HG02623 (cell line): Measurements from ENCODE around the gene C16orf92.
"Not testable (repeated sequence)": the region's sequence is repeated elsewhere in the genome, so short reads cannot be mapped to it uniquely, and the experiment has no call there.

Experiments
- ATAC-seq: cut with Tn5 transposase; IDR thresholded peaks from one replicate; pipeline ENCODE4 v1.9.1; 2021; ENCODE audit warnings: moderate library complexity; ENCODE audit not compliant: unreplicated experiment

Gene C16orf92

DNA sequence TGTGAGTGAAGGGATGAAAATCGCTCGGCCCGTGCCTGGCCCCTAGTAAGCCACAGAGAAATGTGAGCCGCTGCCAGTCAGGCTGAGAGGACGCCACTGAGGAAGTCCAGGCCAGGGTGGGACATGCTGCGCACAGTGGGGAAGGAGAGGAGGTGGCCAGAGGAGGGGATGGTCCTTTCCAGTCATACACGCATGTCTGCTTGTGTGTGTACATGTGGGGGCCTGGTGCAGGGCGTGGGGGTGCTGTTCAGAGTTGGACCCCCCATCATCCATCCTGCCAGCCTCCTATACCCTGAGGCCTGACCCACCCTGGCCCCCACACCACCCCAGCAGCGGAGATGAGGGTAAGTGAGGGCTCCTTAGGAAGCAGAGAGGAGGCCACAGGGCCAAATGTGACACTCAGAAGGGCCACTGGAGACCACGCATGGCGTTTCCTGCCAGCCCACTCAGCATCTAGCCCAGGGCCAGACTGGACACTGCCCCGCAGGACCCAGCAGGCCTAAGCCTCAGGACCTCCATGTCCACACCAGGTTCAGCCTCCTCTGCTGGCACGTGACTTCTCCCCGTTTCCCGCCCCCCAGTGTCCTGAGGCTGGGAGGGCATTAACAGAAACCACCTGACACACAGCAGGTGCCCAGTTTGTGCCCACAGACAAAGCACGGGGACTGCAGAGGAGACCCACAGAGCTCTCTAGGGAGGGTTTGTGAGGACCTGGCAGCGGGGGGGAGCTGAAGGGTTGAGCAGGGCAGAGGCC is 19.2 kb upstream of the C16orf92 start:
- no peak for ATAC-seq

DNA sequence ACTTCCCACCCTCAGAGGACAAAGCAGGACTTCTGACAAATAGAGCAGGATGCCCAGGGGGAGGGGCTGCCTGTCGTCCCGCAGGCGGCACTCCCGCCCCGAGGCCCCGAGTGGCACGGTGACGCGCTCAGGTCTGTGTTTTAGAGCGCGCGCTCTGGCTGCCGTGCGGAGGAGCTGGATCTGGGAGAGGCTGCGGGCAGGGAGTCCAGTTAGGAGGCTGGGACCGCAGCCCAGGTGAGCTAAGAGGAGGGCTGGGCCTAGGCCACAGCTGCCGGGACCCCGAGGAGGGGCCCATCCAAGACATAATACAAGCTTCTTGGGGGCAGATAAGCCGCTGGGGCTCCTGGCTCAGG is 18.6 kb upstream of the C16orf92 start:
- ATAC-seq: no peak

DNA sequence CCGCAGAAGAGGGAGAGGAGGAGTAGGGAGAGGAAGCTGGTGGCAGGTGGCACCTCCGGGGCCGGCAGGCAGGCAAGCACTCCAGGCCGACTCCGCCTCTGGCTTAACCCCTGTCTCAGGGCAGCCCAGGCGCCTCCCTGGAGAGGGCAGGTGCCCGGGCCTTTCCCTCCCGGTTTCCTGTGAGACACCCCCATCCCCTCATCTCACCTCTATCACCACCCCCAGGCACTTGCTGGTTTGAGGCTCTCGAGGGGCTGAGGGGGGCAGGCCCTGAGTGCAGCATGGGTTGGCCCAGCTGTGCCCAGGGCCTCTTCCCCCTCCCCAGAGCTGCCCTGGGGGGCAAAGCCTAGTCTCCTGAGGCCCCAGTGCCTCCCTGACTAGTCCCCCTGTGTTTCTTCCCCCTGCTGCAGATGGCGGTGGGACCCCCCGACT is 18.2 kb upstream of the C16orf92 start:
- no peak for ATAC-seq

DNA sequence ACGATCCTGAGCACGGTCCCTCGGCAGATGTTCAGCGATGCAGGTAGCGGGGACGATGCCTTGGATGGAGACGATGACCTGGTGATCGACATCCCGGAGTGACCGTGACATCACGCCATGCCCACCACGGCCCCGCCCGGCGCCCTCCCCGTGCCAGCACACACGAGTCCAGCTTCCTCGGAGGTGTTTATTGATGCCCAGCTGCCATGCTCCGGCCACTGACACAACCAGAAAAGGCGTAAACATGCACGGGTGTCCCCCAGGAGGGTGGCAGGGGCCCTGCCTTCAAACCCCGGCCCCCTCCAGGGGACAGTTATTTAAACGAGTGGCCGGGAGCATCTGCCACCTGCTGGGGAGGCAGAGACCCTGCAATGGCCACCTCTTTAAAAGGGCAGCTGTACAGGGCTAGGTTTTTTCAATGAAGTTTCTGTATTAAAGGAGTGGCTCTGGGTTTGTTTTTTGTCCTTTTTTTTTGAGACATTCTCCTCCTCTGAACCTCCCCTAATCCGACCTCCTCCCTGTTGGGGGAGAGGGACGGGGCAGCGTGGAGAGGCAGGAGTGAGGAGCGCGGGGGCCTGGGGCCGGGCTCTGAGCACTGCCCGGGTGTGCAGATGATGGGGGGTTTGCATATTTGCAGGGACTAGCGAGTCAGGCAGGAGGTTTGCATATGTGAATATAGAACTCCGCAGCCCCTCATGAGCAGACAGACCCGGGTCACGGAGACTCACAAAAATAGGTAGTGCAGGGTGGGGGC is 17.5 kb upstream of the C16orf92 start:
- no peak for ATAC-seq

DNA sequence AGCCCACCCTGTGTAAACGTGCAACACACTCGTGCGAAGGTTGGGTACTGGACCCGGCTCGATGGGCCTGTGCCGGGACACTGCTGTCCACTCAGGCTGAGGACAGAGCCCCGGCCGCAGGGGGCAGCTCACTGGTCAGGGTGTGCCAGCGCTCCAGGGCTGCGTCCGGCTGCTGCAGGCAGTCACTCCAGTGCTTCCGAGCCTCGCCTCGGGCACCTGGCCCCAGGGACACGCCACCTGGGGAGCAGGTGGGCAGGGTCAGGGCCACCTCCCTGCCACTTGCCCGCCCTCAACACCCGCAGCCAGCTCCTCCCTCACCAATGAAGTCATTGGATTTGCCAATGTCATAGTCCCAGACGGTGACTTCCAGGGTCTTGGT is 16.9 kb upstream of the C16orf92 start:
- no peak for ATAC-seq

DNA sequence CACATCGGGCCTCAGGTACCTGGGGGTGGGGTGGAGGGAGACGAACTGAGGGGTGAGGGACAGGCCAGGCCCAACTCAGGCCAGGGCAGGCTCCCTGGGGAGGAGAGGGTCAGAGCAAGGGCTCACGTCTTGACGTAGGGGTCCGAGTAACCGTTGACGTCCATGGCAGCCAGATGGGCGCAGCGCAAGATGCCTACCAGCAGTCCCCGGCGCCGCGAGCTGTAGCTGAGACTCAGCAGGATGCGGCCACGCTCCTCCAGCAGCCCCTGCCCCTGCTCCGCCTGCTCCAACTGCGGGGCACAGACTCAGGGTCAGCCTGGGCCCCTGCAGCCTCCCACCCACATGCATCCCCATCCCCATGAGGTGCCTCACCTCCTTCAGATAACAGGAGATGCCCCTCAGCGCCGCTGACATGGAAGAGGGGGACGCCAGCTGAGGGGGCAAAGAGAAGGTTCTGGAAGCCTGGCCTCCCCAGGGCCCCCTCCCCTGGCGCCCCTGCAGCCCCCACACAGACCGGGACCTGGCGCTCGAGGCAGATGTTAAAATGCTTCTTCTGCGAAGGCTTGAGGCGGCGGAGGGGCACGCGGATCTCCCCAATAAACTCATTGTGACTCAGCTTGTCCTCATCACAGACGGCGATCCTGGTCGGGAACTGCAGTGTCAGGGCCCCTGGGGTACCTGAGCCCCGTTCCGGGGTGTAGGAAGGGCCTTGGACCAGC is 16.2 kb upstream of the C16orf92 start:
- ATAC-seq: no peak

DNA sequence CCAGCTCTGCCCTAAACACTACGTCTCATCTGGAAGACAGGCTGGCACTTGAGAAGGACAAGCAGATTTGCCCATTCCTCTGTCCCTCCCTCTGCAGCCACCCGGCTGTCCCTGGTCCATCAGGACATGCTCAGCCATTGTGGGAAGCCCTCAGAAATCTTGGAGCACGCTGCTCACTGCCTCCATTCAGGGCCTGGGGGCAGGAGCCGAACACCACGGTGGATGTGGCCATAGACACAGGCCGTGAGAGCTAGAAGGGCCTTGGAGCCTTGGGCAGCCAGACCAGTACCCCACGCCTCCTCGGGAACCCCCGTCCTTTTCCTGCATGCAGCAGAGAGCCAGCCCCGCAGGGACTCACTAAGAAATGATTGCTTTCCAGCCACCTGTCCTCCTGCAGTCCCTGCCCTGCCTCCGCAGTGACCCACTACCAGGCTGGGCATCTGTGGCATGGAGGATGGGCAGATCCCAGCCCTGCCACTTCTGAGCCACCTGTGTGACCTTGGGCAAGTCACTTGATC is 15.6 kb upstream of the C16orf92 start:
- ATAC-seq: no peak

DNA sequence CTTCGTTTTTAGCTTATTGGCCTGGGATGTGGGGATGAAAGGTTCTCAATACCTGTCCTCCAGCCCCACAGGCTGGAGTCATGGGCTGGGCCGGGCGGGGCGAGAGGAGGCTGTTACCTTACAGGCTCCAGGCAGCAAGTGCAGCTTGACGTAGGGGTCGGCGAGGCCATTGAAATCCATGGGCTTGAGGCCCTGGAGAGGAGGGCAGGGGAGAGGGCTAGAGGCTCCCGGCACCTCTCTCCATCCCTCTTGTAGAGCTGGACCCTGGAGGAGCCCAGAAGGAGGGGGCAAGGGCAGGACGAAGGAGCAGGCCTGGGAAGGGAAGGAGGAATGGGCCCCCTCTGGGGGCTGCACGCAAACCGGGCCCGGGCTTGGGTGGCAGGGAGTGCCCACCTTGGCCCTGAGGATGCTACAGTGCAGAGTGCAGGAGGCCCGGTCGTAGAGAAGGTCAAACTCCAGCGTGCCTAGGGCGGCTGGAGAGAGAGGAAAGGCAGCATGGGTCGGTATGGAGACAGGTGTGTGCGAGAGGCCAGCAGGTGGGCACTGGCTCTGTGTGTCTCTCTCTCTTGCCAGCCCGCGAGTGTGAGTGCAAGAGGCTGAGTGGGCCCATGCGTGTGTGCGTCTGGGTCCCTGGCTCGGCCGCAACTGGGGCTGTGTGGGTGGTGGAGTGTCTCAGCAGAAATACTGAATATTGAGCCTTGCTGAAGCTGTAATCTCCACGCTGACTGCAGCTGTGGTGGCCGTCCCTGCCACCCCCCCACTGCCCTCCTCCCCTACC is 13.7 kb upstream of the C16orf92 start:
- no peak for ATAC-seq

DNA sequence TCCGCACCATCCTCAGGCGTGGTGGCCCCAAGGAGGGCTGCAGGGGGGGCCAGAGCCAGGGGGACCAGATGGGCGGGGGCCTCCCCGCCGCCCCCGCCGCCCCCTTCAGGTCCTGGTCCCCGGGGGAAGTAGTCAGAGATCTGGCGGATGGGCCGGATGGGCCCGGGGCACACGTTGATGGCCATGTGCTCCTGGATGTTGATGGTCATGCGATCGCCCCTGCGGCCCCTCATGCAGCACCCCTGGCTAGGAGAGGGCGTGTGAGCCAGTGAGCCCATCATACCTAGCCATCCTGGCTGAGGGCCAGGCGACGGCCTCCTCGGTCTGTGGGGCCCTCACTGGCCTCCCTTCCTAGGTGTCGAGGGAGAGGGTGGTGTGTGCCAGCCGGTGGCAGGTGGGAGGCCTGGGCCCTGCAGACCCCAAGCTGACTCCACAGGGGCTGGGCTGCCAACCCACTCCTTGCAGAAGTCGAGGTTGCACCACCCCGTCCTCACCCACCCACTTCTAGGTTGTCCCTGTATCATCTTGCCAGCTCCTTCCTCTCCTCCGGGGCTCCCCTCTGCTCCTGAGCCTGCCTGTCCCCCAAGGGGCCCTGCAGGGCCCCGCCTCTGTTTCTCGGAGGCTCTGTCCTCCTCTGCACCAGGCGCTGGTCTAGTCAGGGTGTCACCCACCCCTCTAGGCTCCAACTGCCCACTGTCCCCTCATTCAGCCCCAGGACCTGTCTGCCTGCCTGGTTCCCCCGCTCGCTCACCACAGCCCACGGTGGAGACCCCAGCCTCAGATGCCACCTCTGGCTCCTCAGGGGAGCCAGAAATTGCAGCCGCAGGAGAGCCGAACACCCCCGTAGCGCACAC is 12.8 kb upstream of the C16orf92 start:
- no peak for ATAC-seq

DNA sequence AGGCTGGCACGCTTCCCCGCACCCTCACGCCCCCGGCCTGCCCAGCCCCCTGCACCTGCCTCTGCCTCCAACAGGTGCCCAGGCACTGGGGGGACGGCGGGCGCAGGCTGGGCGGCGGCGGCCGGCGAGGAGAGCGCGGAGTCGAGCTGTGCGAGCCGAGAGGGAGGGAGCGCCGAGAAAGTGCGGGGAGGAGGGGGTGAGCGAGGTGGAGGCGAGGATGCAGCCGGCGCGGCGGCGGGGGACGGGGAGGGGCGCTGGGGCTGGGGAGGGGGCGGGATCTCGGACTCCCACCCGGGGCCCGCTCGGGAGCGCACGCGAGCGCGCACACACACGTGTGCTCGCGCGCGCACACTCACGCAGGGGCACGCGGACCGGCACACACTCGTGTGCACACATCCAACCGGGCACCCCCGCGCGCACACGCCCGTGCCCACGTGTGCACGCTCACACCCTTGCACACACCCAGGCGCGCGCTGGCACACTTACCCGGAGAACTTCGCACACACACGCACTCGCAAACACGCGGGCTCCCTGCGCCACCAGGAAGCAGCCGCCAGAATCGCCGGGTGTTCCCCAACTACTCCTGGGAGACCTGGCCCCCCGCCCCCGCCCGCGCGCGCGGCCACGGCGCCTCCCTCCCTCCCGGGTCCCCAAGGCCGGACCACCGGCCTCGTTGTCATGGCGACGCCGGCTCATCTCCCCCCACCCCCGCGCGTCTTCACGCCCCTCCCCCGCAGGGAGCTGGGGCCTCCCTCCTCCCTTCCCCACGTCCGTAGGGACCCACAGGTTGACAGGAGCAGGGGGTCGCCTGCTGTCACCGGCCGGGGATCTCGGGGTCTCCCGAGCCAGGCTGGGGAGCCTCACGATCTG is 11.9 kb upstream of the C16orf92 start, which contains the start of gene DOC2A:
Gene DOC2A, minus strand, starts transcription at position 184 of the 870 bp plus-strand sequence. CDS start 805 bp downstream, outside the sequence.
- ATAC-seq: no peak

DNA sequence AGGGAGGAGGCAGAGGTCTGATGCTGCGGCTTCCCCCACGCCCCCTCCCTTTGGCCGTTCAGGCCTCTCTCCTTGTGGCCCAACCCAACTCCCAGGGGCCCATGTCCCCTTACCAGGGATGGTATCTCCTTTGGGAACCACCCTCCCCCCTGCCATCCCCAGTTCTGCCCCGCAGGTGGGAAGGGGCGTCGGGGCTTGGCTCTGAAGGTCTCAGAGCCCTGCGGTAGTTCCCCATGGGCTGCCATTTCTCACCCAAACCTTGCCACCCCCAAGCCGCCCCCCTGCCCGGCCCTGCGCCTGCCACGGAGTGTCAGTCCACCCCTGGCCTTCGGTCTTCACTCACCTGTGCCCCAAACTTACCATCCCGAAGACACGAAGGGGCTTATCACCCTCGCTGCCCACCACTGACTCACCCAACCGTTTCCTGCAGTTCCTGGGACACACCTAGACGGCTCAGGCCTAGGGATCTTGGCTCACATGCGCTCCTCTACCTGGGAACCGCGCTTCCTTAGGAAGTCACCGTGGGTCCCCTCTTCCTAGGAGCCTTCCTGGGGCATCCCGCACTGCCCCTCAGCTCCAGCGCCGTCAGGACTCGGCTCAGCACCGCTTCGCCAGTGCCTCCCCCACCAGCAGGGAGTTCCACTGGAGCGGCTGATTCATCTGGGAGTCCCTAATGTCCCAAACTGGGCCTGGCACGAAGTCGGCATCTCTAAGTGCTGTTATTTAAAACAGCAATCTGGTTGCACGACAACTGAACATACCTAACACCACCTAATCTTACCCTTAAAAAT is 11.1 kb upstream of the C16orf92 start:
- ATAC-seq: no peak

DNA sequence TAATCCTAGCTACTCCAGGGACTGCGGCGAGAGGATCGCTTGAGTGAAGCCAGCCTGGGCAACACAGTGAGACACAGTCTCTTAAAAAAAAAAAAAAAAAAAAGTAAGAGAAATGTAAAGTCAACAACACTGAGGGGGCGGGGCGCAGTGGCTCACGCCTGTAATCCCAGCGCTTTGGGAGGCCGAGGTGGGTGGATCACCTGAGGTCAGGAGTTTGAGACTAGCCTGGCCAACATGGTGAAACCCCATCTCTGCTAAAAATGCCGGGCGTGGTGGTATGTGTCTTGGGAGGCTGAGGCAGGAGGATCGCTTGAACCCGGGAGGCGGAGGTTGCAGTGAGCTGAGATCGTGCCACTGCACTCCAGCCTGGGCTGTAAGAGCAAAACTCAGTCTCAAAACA is 10.4 kb upstream of the C16orf92 start:
- ATAC-seq: not testable (repeated sequence)

DNA sequence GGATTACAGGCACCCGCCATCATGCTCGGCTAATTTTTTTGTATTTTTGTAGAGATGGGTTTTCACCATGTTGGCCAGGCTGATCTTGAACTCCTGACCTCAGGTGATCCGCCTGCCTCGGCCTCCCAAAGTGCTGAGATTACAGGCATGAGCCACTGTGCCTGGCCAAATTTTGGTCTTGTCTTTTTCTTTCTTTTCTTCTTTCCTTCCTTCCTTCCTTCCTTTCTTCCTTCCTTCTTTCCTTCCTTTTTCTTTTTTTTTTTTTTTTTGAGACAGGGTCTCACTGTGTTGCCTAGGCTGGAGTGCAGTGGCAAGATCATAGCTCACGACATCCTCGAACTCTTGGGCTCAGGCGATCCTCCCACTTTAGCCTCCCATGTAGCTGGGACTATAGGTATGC is 7.5 kb upstream of the C16orf92 start:
- ATAC-seq: not testable (repeated sequence)

DNA sequence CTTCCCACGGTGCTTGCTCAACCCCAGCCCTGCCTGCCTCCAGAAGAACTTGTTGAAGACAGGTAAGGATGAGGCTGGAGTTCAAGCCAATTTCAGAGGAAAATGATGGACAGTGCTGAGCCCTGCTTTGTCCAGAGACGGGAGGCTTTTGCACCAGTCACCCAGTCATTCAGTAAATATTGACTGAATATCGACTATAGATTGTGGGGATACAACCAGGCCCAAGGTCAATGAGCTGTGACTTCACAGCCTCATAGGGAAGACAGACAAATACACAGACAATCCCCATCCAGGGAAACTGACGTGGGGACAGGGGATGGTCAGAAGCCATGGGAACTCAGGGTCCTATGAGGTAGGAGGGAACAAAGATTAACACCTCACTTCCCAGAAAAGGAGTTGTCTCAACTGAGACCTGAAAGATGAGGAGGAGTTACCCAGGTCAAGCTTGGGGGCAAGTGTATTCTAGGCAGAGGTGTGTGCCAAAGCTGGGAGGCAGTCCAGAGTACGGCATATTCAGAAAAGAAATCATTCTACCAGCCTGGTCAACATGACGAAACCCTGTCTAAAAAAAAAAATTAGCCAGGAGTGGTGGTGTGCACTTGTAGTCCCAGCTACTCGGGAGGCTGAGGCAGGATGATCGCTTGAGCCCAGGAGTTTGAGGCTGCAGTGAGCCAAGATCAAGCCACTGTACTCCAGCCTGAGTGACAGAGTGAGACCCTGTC is 6.3 kb upstream of the C16orf92 start:
- ATAC-seq: no peak

DNA sequence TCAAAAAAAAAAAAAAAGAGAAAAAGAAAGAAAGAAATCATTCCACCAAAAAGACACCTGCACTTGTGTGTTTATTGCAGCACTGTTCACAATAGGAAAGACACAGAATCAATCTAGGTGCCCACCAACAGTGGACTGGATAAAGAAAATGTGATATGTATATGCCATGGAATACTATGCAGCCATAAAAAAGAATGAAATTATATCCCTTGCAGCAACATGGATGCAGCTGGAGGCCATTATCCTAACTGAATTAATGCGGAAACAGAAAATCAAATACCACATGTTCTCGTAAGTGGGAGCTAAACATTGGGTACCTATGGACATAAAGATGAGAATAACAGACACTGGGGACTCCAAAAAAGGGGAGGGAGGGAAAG is 5.7 kb upstream of the C16orf92 start:
- ATAC-seq: no peak

DNA sequence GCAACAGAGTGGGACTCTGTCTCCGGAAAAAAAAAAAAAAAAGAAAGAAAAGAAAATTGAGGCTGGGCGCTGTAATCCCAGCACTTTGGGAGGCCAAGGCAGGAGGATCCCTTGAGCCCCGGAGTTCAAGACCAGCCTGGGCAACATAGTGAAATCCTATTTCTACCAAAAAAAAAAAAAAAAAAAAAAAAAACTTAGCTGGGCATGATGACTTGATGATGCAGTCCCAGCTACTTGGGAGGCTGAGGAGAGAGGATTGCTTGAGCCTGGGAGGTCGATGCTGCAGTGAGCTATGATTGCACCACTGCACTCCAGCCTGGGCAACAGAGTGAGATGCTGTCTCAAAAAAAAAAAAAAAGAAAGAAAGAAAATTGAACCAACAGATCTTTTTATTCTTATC is 5.1 kb upstream of the C16orf92 start:
- not testable (repeated sequence) for ATAC-seq

DNA sequence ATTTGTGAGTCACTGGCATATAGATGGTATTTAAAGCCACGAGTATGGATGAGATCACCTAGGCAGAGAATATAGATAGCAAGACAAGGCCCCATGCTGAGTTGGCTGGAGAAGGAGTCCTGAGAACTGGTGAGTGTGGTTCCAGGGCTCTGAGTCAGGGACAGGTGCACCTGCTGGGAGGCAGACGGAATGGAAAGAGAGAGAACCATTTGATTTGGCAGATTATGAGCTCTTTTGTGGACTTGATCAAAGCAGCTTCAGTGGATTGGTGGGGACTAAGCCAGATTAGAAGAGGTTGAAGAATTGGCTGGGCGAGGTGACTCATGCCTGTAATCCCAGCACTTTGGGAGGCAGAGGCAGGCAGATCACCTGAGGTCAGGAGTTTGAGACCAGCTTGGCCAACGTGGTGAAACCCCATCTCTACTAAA is 4.3 kb upstream of the C16orf92 start:
- ATAC-seq: no peak
